IMR-90 (cell line): ENCODE results near the gene SDC1. TPM values are rescaled to one million over a fixed set of nuclear protein-coding genes. Genes with fewer than 3 reads are reported as not detected.

ENCODE experiments used
- ATAC-seq: fragments of 200-7000 bp; cut with Tn5 transposase; 2 replicates; pipeline ENCODE4 v1.9.1; 2020; ENCODE audit warnings: low read depth, mild to moderate bottlenecking, moderate library complexity
- BruUV-seq: library from RNA; stranded (reverse); fragments of 400-500 nt; replicated peaks from 2 replicates; lab custom pipeline; 2021; lab: Mats Ljungman, UMichigan
- CTCF ChIA-PET: fragments of 300-600 bp; formaldehyde crosslinking; extraction: SDS; loops from one replicate; lab custom pipeline; 2021; ENCODE audit warnings: antibody characterized with exemption; lab: Yijun Ruan, JAX
- POLR2A ChIA-PET: fragments of 300-600 bp; sonication (Branson Sonifier 250); formaldehyde crosslinking; loops from one replicate; lab custom pipeline; 2022; ENCODE audit warnings: antibody characterized with exemption; ENCODE audit not compliant: unreplicated experiment; lab: Charles Lee
- DNase-seq: peaks from one replicate; pipeline ENCODE4 v3.0.0; 2013
- H2AFZ ChIP-seq: replicated peaks from 2 replicates; pipeline ENCODE3; 2013; ENCODE audit warnings: low read length, mild to moderate bottlenecking; ENCODE audit not compliant: poor library complexity
- H2AK5ac ChIP-seq: 2 replicates; pipeline ENCODE4 v1.6.1; 2013; ENCODE audit warnings: low read depth, low read length, inconsistent platforms
- H2AK9ac ChIP-seq: replicated peaks from 2 replicates; pipeline ENCODE3; 2013; ENCODE audit warnings: mild to moderate bottlenecking, low read depth, low read length, moderate library complexity; ENCODE audit not compliant: poor library complexity
- H2BK120ac ChIP-seq: 2 replicates; pipeline ENCODE4 v1.6.1; 2013; ENCODE audit warnings: low read depth, low read length, inconsistent platforms
- H2BK15ac ChIP-seq: 3 replicates; pipeline ENCODE4 v1.6.1; 2013; ENCODE audit warnings: low read depth, low read length, inconsistent platforms
- H2BK20ac ChIP-seq: 2 replicates; pipeline ENCODE4 v1.6.1; 2013; ENCODE audit warnings: low read depth, mild to moderate bottlenecking, inconsistent platforms, low read length, moderate library complexity
- H2BK5ac ChIP-seq: 2 replicates; pipeline ENCODE4 v1.6.1; 2013; ENCODE audit warnings: mild to moderate bottlenecking, low read depth, low read length, inconsistent platforms; ENCODE audit not compliant: poor library complexity, severe bottlenecking
- H3K14ac ChIP-seq: replicated peaks from 2 replicates; pipeline ENCODE4 v1.6.1; 2013; ENCODE audit warnings: low read depth, low read length, inconsistent platforms
- H3K18ac ChIP-seq: 2 replicates; pipeline ENCODE4 v1.6.1; 2013; ENCODE audit warnings: low read depth, low read length, control low read depth
- H3K23ac ChIP-seq: 2 replicates; pipeline ENCODE4 v1.6.1; 2013; ENCODE audit warnings: low read depth, low read length, inconsistent platforms
- H3K27ac ChIP-seq: 2 replicates; pipeline ENCODE4 v1.5.1; 2013; ENCODE audit warnings: mild to moderate bottlenecking, control low read depth, low read length; ENCODE audit not compliant: insufficient read depth
- H3K27me3 ChIP-seq: 2 replicates; pipeline ENCODE4 v1.6.1; 2013; ENCODE audit warnings: low read length; ENCODE audit not compliant: control insufficient read depth, insufficient read depth
- H3K36me3 ChIP-seq: 2 replicates; pipeline ENCODE4 v1.6.1; 2013; ENCODE audit warnings: low read length, mixed read lengths; ENCODE audit not compliant: control insufficient read depth, insufficient read depth
- H3K4ac ChIP-seq: 2 replicates; pipeline ENCODE4 v1.6.1; 2013; ENCODE audit warnings: low read depth, low read length, inconsistent platforms
- H3K4me1 ChIP-seq: 2 replicates; pipeline ENCODE4 v1.6.1; 2013; ENCODE audit warnings: low read length, mixed read lengths; ENCODE audit not compliant: control insufficient read depth, insufficient read depth
- H3K4me2 ChIP-seq: 2 replicates; pipeline ENCODE4 v1.6.1; 2013; ENCODE audit warnings: low read depth, mild to moderate bottlenecking, control low read depth, low read length, moderate library complexity
- H3K4me3 ChIP-seq: 2 replicates; pipeline ENCODE4 v1.5.1; 2013; ENCODE audit warnings: low read depth, mild to moderate bottlenecking, control low read depth, low read length, moderate library complexity; ENCODE audit not compliant: insufficient read depth
- H3K56ac ChIP-seq: 2 replicates; pipeline ENCODE4 v1.6.1; 2013; ENCODE audit warnings: low read length, inconsistent platforms; ENCODE audit not compliant: insufficient read depth; ENCODE audit errors: extremely low read depth
- H3K79me1 ChIP-seq, 2 experiments: 2 replicates each; pipeline ENCODE4 v1.6.1; 2013; ENCODE audit warnings: low read length in 2 of 2, inconsistent platforms in 1 of 2, low read depth in 1 of 2
- H3K9ac ChIP-seq: 2 replicates; pipeline ENCODE4 v1.6.1; 2013; ENCODE audit warnings: low read depth, low read length, control low read depth
- H3K9me1 ChIP-seq: 2 replicates; pipeline ENCODE4 v1.6.1; 2013; ENCODE audit warnings: low read length, inconsistent platforms; ENCODE audit not compliant: insufficient read depth
- H3K9me3 ChIP-seq: 2 replicates; pipeline ENCODE4 v1.6.1; 2013; ENCODE audit warnings: low read length; ENCODE audit not compliant: control insufficient read depth, insufficient read depth
- H4K20me1 ChIP-seq: 2 replicates; pipeline ENCODE4 v1.6.1; 2013; ENCODE audit warnings: low read length, inconsistent platforms; ENCODE audit not compliant: insufficient read depth
- H4K5ac ChIP-seq: 2 replicates; pipeline ENCODE4 v1.6.1; 2013; ENCODE audit warnings: mild to moderate bottlenecking, low read depth, low read length, control low read depth
- H4K8ac ChIP-seq, 2 experiments: 2 replicates each; pipeline ENCODE4 v1.6.1; 2013; ENCODE audit warnings: low read depth in 2 of 2, low read length in 2 of 2, control low read depth in 1 of 2, inconsistent platforms in 1 of 2
- H4K91ac ChIP-seq: 2 replicates; pipeline ENCODE4 v1.6.1; 2013; ENCODE audit warnings: low read depth, low read length, inconsistent platforms; ENCODE audit not compliant: insufficient read depth
- CEBPB ChIP-seq: IDR thresholded peaks from 2 replicates; pipeline ENCODE4 v1.6.1; 2012; ENCODE audit warnings: low read depth, low read length, improper control_type of control experiment
- ELK1 ChIP-seq: fragments of 150-350 bp; IDR thresholded peaks from 2 replicates; pipeline ENCODE4 v1.6.1; 2016; ENCODE audit warnings: low read depth, mild to moderate bottlenecking, low read length, moderate library complexity, borderline replicate concordance
- FOS ChIP-seq: fragments of 150-350 bp; IDR thresholded peaks from 2 replicates; pipeline ENCODE4 v1.6.1; 2016; ENCODE audit warnings: low read depth, low read length
- MAZ ChIP-seq: IDR thresholded peaks from 2 replicates; pipeline ENCODE4 v1.6.1; 2012; ENCODE audit warnings: low read depth, mild to moderate bottlenecking, low read length, improper control_type of control experiment, moderate library complexity, borderline replicate concordance
- MXI1 ChIP-seq: IDR thresholded peaks from 2 replicates; pipeline ENCODE4 v1.6.1; 2012; ENCODE audit warnings: low read depth, mild to moderate bottlenecking, low read length, moderate library complexity, borderline replicate concordance
- POLR2A ChIP-seq: IDR thresholded peaks from 2 replicates; pipeline ENCODE4 v1.6.1; 2012; ENCODE audit warnings: mild to moderate bottlenecking, low read depth, low read length
- RAD21 ChIP-seq: IDR thresholded peaks from 2 replicates; pipeline ENCODE4 v1.6.1; 2012; ENCODE audit warnings: low read length, improper control_type of control experiment
- RCOR1 ChIP-seq: IDR thresholded peaks from 2 replicates; pipeline ENCODE4 v1.6.1; 2012; ENCODE audit warnings: mild to moderate bottlenecking, low read length, improper control_type of control experiment; ENCODE audit not compliant: insufficient replicate concordance
- WGBS, 2 experiments: methylation state at CpG; one replicate each; pipeline versions ENCODE4 v1.1.5 to v1.1.7; 2013; ENCODE audit warnings: missing lambda C conversion rate in 2 of 2; ENCODE audit not compliant: insufficient read length in 1 of 2; ENCODE audit errors: extremely low coverage in 2 of 2; 5-methylcytosine and 5-hydroxymethylcytosine counted together
- dilution Hi-C: fragments of 300-500 bp; cut with HindIII; formaldehyde crosslinking; loops from one replicate; pipeline ENCODE4 v1.14.3; 2018; ENCODE audit warnings: low sequenced_read_pairs; ENCODE audit not compliant: unreplicated experiment
- in situ Hi-C: fragments of 300-500 bp; cut with MboI; formaldehyde crosslinking; loops from 3 replicates; pipeline ENCODE4 v1.14.3; 2019; ENCODE audit warnings: low sequenced_read_pairs, inconsistent platforms, mixed read lengths
- intact Hi-C: fragments of 100-400 bp; cut with micrococcal nuclease; formaldehyde crosslinking; loops from 2 replicates; pipeline ENCODE4 v1.10.0; 2022
- polyA plus RNA-seq, 3 experiments: library from polyadenylated mRNA; depleted of rRNA; stranded (reverse); fragments of >200 nt; gene quantifications; 2 replicates each; pipeline ENCODE4 v1.2.3, GENCODE V29; 2012; ENCODE audit warnings: low replicate concordance in 1 of 3
- total RNA-seq: library from RNA; depleted of rRNA; stranded (reverse); fragments of >200 nt; gene quantifications from 2 replicates; pipeline ENCODE4 v1.2.3, GENCODE V29; 2012

The SDC1 gene
- total and polyA plus RNA-seq, 2 of the 4 experiments (the other 2 are of a cell fraction) = 22.0 to 28.3 TPM

- Histone ChIP-seq H4K5ac (no peak overlapping the region), H2BK5ac (no peak overlapping the region), H3K56ac (no peak overlapping the region), H4K91ac (0 out of 2 replicates have a peak overlapping the region, but pooled peaks have one; percentile 13), H2BK20ac (no peak overlapping the region), H3K36me3 (no peaks in the 10 kb centered on the region), H3K27ac (no peak overlapping the region), H3K79me1 (peaks cover 0 to 11% of the 10 kb centered on the region in 2 experiments; a peak in 2 of 4 replicates), H3K4me3 (no peak overlapping the region), H4K8ac (no peak overlapping the region), H3K9ac (no peak overlapping the region), H3K4me1 (peaks cover 13% of the 10 kb centered on the region), H3K14ac (0 out of 2 replicates have a peak overlapping the region, but pooled peaks have one; percentile 56), H3K9me1 (peaks cover 26% of the 10 kb centered on the region), H2BK120ac (no peak overlapping the region), H3K23ac (peak overlapping the region; percentile 49; the same call in 1 of the 2 replicates), H2BK15ac (no peak overlapping the region), H3K4me2 (no peak overlapping the region), H4K20me1 (no peaks in the 10 kb centered on the region), H2AK5ac (0 out of 2 replicates have a peak overlapping the region, but pooled peaks have one; percentile 4), H3K27me3 (0 out of 2 replicates have a peak, but pooled peaks cover 3% of the 10 kb centered on the region), H3K18ac (no peak overlapping the region), H2AK9ac (peak overlapping the region; percentile 33), H3K9me3 (no peaks in the 10 kb centered on the region), H2AFZ (peak overlapping the region; percentile 64), H3K4ac (no peak overlapping the region)
- 79% methylated on average over 3 of the region's 16 CpGs; no CpG with 5 or more reads in 1 of the 2 experiments for whole genome bisulfite sequencing, 2 experiments
- in situ Hi-C loops = no loop called here
- ATAC-seq (no peak), DNase-seq (no peak)
- POLR2A ChIA-PET = no interaction called here
- BruUV-seq = no TSS peak
- no peak for TF ChIP-seq RCOR1
- TF ChIP-seq MXI1 = no peak
- TF ChIP-seq ELK1 = no peak
- TF ChIP-seq FOS = no peak
- no peak for TF ChIP-seq RAD21
- no peak for TF ChIP-seq CEBPB
- no peak for TF ChIP-seq MAZ
- TF ChIP-seq POLR2A = no peak
- dilution Hi-C loops = no loop called here
- CTCF ChIA-PET = no interaction called here
- intact Hi-C loops = loop anchor here (5.0 kb wide), 1 partner anchor 52 kb away; no protein-coding TSS in a partner anchor
Measured at GRCh38 chr2:20169796-20170703, 54.9 kb downstream of the SDC1 start.
